K562 (cell line): ENCODE data around the gene ZNF571. TPM values are rescaled to one million over a fixed set of nuclear protein-coding genes. Genes with fewer than 3 reads are reported as not detected.

Experiments used
- BCL6 ChIP-seq: fragments of 250-450 bp; sonication (Bioruptor Pico); IDR thresholded peaks from 2 replicates; pipeline ENCODE4 v1.4.0; 2020
- CUX1 ChIP-seq: fragments of 200-800 bp; sonication (Bioruptor generic); IDR thresholded peaks from 2 replicates; pipeline ENCODE4 v1.6.1; 2016; ENCODE audit warnings: missing genetic modification characterization, missing compliant biosample characterization
- HMBOX1 ChIP-seq: sonication (generic); IDR thresholded peaks from 2 replicates; pipeline ENCODE4 v1.6.1; 2016
- HMG20A ChIP-seq: fragments of 450-650 bp; formaldehyde crosslinking; conservative IDR thresholded peaks from 2 replicates; pipeline ENCODE4 v1.4.0; 2020; ENCODE audit warnings: mild to moderate bottlenecking, mixed read lengths
- IRF9 ChIP-seq: fragments of 450-650 bp; IDR thresholded peaks from 2 replicates; pipeline ENCODE4 v1.6.1; 2016; ENCODE audit warnings: missing biosample characterization, missing genetic modification characterization
- MAFG ChIP-seq: fragments of 450-650 bp; conservative IDR thresholded peaks from 2 replicates; pipeline ENCODE4 v1.6.1; 2016; ENCODE audit warnings: missing genetic modification characterization, missing compliant biosample characterization
- MAX ChIP-seq: sonication (generic); formaldehyde crosslinking; IDR thresholded peaks from 2 replicates; pipeline ENCODE4 v1.9.0; 2022; ENCODE audit warnings: mild to moderate bottlenecking, missing genetic modification reagents
- MTA2 ChIP-seq: fragments of 450-650 bp; IDR thresholded peaks from 2 replicates; pipeline ENCODE4 v1.6.1; 2016; ENCODE audit warnings: low read depth
- MYNN ChIP-seq, 2 experiments: sonication (generic); formaldehyde crosslinking in 1 of 2; IDR thresholded peaks; 2 replicates each; pipeline versions ENCODE4 v1.5.0 to v1.6.1; 2016 to 2020; ENCODE audit warnings: antibody characterized with exemption in 1 of 2, missing genetic modification reagents in 1 of 2
- NCOA1 ChIP-seq: fragments of 450-650 bp; IDR thresholded peaks from 2 replicates; pipeline ENCODE4 v1.6.1; 2016; ENCODE audit warnings: low read depth
- RBM15 ChIP-seq: fragments of 200-400 bp; formaldehyde crosslinking; IDR thresholded peaks from 2 replicates; pipeline ENCODE4 v1.6.1; 2018; ENCODE audit warnings: mild to moderate bottlenecking, low read length, moderate library complexity; ENCODE audit not compliant: insufficient read depth
- RBM34 ChIP-seq: fragments of 200-400 bp; formaldehyde crosslinking; IDR thresholded peaks from 2 replicates; pipeline ENCODE4 v1.6.1; 2018; ENCODE audit warnings: low read length, borderline replicate concordance; ENCODE audit not compliant: insufficient read depth
- ZNF253 ChIP-seq: fragments of 250-450 bp; sonication (Bioruptor Pico); conservative IDR thresholded peaks from 2 replicates; pipeline ENCODE4 v1.6.1; 2021; ENCODE audit warnings: mild to moderate bottlenecking
- ZNF609 ChIP-seq: sonication (generic); formaldehyde crosslinking; IDR thresholded peaks from 2 replicates; pipeline ENCODE4 v1.8.1; 2023; ENCODE audit warnings: missing genetic modification reagents, mild to moderate bottlenecking, borderline replicate concordance
- polyA plus RNA-seq, 8 experiments: library from polyadenylated mRNA; depleted of rRNA in 4 of 8; stranded (reverse) in 5 of 8; unstranded in 3 of 8; fragments of >200 nt; fragmentation: Nextera tagmentation in 2 of 8; fragmentation: Illumina TruSeq in 1 of 8; extraction: Ambion mirVana in 2 of 8; extraction: Trizol in 1 of 8; gene quantifications; 2 replicates each; pipeline versions ENCODE4 v1.2.1 to v1.2.3, GENCODE V29; 2011 to 2014; ENCODE audit warnings: inconsistent platforms in 1 of 8, missing spikeins in 1 of 8
- total RNA-seq, 7 experiments: library from RNA; depleted of rRNA in 6 of 7; stranded (reverse); fragments of >200 nt in 6 of 7; fragmentation: Illumina TruSeq in 2 of 7; extraction: Trizol in 2 of 7; gene quantifications; 2 replicates each; pipeline versions ENCODE4 v1.2.1 to v1.2.3, GENCODE V29; 2011 to 2021; ENCODE audit warnings: low replicate concordance in 1 of 7

ZNF571 gene
- total and polyA plus RNA-seq, 9 of the 15 experiments (the other 6 are each of a cell fraction or from before 2014, with no cell fraction given), result 0.82 to 3.9 (median 2.0) TPM

GRCh38 chr19:37594982-37595382 lies 390 bp upstream of the ZNF571 start (continued):
- TF ChIP-seq CUX1 (no peak), RBM34 (no peak), MAX (no peak), NCOA1 (no peak), ZNF253 (no peak), HMG20A (CRISPR knock-in tag) (no peak), MAFG (tag) (no peak), IRF9 (no peak), HMBOX1 (no peak), RBM15 (no peak), ZNF609 (CRISPR knock-in tag) (no peak), MTA2 (no peak), MYNN (IDR thresholded peaks at IDR 0.05) (no peak), MYNN (CRISPR knock-in tag; IDR thresholded peaks at IDR 0.05) (no peak), BCL6 (CRISPR knock-in tag) (no peak)
